HG03520 (cell line): Measurements from ENCODE around the gene RPGRIP1L.
A peak's percentile ranks its signal among the peaks of the same experiment; 100 is the strongest.

Source experiments
- ATAC-seq: cut with Tn5 transposase; IDR thresholded peaks from one replicate; pipeline ENCODE4 v1.9.1; 2021; ENCODE audit warnings: mild to moderate bottlenecking, moderate library complexity; ENCODE audit not compliant: unreplicated experiment

The RPGRIP1L gene

DNA sequence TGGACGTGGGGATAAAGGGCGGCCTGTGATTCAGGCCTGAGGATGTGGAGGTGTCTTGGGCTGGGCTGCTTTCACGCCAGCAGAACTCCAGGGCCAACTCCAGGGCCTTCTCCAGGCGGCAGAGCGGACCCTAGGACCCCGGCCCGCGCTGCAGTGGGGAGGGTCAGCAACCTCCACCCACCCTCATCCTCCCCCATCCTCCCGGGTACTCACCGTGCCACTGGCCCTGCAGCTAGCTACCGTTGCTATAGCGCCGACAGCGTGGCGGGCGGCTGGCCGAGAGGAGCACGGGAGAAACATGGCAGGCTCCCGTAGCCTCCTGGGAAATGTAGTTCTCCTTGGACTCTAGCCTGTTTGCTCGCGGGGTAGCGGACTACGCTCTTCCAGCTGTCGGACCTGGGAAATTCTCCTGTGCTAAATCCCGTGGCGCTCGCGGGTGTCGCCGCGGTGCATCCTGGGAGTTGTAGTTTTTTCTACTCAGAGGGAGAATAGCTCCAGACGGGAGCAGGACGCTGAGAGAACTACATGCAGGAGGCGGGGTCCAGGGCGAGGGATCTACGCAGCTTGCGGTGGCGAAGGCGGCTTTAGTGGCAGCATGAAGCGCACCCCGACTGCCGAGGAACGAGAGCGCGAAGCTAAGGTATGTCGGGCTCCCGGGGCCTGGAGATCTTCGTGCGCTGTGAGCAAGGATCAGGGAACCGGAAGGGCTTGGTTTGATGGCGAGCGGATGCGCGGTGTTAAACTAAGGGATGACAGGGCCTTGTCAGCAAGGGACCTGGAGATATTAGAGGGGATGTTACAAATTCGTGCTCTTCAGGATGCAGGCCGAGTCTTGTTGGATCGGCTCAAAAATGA is at the start of gene RPGRIP1L, which contains the start of gene FTO:
Gene RPGRIP1L, minus strand, starts transcription at position 270 of the 855 bp plus-strand sequence. CDS start 3,136 bp downstream, outside the sequence.
Gene FTO, plus strand, starts transcription at position 567 of the 855 bp plus-strand sequence.
- peak; percentile 98 for ATAC-seq

DNA sequence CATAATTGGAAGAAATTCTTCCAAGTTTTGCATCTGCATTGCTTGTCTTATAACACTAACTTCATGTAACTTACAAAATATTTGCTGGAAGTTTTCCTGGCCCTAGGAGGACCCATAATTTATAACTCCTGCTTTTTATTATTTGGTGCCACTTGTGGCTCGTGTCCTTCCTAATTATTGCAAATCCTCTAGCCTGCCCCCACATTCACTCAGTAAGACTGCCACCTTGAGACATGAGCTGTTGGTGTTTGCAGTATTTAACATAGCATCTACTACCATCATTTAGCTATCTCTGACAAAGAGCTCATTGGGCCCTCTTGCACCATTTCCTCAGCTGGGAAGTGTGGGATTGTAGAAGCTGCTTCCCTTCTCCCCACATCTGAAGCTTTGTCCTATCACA is 49.8 kb upstream of the RPGRIP1L start:
- ATAC-seq = no peak

DNA sequence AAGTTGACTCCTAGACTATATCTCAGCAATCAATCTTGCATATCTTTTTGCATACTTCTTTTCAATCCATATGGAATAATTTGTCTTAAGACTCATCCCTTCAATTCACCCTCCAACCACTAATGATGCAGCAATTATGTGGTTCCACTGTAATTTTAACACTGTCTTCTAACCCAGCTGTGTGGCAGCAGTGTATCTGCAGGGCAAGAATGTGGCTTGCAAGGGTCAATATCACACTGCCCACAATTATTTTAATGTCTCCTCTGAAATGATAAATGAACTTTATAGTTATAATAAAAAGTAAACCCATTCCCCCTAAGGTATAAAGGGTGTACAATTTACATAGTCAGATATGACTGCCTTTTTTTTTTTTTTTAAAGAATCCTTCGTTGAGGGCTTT is 48.9 kb upstream of the RPGRIP1L start:
- no peak for ATAC-seq

DNA sequence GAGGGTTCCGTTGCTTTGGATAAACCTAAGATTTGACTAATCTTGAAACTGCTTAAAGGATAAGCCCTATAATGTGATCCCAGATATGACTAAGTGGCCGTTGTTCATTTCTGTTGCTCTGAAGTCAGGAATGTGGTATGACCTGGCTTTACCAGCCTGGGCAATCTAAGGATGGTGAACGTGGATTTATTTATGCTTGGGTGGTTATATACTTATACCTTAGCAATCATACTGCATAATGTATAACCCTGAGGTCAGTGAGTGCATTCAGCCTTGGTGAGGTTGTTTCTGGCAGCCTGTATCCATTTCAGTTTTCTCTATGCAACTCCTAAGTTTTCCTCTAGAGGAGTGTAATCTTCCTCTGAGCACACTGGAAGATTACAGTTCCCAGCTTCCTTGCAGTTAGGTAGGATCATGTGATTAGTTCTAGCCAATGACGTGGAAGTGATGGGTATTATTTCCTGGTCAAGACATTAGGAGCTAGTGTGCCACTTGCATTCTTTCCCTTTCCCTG is 42.2 kb upstream of the RPGRIP1L start:
- ATAC-seq = no peak

DNA sequence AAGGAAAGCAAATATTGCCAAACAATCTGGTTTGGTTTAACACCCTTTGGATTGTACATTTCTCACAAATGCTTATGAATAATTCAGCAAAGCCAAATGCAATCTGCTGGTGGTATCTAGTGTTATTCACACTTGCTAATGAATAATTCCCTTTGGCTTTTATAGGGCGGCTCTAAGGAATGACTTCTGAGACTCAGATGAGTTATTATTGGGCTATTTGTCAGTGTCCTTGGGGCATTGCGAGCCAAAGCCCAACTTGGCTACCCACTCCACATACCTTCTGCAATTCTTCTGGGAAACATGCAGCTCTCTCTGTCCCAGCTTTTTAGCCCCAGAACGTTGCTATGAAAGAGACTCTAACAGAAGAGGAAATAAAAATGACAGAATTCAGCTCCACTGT is 41.4 kb upstream of the RPGRIP1L start:
- no peak for ATAC-seq

DNA sequence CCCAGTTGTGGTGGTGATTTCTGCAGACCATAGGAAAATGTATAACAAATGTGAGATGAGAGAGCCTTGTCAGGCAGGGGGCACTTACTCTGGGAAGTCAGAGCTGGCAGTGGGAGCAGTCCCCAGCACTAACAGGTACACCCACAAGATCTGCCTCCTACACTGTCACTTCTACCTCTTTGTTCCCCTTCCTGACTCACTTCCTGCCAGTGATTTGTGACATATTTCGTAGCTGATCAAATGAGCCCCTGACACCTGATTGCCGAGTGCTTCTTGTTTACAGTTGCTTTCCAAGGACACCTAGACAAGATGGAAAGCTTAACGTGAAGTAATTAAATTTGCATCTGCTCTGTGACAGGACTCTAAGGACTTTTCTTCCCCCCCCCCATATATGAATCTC is 40.8 kb upstream of the RPGRIP1L start:
- ATAC-seq = no peak

DNA sequence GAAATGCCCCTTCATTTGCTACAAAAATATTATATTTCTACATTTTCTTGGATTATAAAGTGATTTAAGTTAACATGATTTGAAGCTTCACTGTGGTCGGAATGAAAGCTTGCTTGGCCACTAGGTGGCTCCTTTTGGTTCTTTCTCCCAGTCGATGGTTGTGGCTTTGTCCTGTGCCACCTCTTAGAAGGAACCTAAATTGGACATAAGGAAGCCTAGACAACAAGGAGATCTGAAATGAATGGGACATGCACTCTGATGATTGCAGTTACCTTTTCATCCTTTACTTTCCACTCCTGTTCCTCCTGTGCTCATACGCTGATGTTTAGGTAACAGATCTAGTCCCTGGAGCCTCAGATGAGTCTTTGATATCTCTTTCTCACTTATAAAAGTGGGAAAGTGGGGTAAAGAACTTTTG is 39.5 kb upstream of the RPGRIP1L start:
- peak; percentile 50 for ATAC-seq

DNA sequence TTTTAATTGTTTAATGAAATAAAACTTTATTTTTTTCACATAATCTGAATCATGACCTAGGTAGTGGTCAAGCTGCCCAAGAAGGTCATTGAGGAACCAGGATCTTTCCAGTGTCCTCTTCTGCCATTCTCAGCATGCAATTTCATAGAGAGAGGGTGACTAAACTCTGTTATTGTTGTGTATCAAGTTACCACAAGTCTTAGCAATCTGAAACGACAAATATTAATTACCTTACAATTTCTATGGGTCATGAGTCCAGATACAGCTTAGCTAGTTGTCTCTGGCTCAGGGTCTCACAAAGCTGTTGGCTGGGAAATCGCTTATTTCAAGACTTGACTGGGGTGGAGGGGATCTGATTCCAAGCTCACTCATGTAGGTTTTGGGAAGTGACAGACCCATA is 37.9 kb upstream of the RPGRIP1L start:
- ATAC-seq = no peak

DNA sequence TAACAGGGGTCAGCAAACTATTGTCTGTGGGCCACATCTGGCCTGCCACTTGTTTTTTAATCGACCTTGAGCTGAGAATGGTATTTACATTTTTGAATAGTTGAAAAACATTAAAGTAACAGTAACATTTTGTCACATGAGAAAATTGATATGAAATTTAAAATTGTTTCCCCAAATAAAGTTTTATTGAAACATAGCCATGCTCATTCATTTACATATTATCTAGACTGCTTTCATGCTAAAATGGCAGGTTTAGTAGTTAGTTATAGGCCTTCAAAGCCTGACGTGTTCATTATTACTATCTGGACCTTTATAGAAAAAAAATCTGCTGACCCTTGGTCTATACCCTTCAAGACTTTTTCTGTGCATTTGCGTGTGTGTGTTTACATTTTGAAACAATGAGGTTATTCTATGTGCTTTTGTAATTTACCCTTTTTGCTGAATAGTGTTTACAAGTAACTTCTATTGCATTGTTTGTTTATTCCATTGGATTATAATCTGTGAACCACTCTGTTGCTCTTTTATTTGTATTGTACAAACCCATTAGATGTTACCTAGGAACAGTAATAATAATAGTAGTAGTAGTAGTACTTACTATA is 37.4 kb upstream of the RPGRIP1L start:
- no peak for ATAC-seq

DNA sequence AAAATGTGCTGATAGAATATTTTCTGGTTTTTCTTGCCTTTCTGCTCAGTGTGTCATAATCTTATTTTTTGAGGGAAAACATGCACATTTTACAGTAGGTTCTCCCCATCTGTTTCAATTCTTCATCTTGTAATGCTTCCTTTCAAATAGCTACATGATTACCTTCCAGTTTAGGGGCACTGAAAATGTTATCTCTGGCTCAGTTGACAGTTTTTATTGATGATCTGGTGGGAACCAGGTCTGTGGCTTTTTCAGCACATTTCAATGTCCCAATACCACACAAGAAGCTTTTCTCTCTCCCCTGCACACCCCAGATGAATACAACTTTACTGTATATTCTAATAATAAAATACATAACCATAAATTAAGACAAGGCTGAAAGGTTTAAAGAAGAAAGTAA is 36.8 kb upstream of the RPGRIP1L start:
- ATAC-seq = no peak

DNA sequence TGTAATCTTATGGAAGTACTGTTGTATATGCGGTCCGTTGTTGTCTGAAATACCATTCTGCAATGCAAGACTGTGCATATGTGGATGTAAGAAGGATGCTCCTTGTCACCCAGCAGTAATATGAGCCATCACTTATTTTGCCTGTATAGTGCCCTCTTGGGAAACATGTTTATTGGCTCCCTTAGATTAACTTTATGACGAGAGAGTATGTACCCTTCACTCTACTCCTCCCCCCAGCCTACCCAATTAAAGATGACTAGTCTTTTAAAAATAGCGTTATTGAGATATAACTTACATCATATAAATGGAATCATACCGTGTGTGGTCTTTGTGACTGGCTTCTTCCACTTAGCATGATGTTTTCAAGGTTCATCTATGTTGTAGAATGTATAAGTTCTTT is 33.9 kb upstream of the RPGRIP1L start:
- ATAC-seq = no peak

DNA sequence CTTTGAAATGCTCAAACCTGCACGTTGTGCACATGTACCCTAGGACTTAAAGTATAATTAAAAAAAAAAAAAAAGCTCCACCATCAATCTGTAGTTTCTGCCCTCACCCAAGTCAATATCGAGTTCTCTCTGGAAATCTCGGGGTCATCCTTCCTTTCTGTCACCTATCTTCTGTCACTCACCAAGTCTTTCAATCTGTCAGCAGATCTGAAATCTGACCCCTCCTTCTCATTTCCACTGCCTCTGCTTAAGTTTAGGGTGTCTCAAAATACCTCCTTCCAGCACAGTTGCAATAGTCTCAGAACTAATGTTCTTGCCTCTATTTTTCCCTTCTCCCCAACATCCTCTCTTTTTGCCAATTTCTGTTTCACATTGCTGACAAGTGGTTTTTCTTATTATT is 32.6 kb upstream of the RPGRIP1L start:
- no peak for ATAC-seq

DNA sequence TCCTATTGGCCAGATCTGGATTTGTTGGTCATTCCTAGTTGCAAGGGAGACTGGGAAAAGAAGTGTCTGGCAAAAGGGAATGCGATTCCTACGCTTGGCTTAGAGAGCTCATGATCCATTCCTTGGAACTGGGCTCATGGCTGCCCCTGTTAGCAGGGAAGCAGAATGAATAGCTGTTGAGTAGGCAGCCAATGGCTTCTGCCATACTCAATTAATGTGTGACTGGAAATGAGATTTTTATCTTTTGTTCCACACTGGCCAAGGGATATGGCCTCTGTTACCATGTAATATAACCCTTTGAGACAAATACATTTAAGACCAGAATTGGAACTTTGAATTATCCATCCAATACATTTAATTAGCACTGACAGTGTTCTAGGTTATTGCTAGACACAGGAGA is 31.2 kb upstream of the RPGRIP1L start:
- no peak for ATAC-seq

DNA sequence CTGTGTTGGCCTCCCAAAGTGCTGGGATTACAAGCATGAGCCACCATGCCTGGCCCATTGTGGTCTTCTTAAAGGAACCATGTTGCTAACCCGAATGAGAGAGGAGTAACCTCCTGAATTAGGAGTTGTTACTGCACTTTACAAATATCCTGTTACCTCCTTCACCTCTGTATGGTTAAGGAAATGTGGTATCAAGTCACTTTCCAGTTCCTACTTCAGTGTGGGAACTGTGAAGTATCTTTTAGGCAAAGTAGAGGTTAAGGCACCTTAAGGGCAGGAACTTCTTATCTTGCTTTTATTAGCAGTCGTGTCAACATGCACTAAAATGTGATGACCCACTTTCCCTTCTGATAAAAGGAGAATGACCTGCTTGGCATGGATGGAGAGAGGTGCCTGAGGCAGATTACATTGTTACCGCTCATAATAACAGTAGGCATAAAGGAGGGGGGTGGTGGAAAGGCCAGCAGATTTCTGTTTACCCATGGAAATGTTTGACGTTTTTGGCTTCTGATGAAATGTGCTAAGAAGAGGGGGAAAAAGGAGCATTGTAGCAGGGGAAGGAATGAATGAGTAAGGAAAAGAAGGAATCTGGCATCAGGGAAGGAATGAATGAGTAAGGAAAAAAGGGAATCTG is 28.8 kb upstream of the RPGRIP1L start:
- ATAC-seq = no peak

DNA sequence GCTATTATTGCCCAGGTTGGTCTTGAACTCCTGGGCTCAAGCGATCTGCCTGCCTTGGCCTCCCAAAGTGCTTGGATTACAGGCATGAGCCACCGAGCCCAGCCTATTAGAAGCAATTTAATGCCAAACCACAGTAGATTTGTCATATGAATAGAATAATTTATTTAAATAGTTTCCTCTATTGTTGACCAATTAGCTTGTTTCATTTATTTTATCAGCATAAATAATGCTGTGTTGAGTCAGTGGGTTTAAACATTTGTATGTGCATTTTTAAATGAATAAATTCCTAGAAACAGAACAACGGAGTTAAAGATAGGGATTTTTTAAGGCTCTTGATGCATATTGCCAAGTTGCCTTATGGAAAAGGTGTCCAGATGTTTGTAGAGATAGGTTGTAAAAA is 27.0 kb upstream of the RPGRIP1L start:
- ATAC-seq = no peak

DNA sequence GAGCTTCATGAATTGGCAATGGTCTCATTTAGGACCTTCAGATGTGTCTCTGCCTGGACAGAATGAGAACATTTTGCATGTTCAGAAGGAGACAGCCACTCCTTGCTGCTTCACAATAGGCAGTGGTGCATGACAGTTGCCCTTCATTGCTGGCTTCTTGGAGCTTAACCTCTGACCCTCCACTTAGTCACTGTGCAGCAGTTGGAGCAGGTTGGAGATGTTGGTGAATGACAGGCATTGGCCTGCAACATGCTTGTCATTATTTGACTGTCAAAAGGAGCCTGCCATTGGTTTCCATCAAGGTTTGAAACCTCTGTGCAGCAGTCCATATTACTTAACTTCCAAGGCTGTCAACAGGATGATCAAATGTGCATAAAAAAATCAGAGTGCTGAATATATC is 23.0 kb upstream of the RPGRIP1L start:
- ATAC-seq = no peak

DNA sequence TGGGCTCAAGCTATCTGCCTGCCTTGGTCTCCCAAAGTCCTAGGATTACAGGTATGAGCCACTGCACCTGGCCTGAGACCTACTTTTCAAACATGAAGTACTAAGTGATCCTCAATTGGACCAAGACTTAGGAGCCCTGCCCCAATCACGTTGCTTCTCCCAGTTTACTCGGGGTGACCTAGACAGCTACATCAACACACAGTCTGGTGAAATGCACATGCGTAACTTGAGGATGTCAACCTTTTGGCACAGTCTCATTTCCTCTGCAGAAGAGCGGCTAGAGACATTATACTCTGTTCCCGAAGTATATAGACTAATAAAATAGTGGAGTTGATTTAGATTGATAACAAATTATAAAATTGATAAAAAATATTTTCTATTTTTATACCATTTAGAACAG is 17.4 kb upstream of the RPGRIP1L start:
- ATAC-seq = no peak

DNA sequence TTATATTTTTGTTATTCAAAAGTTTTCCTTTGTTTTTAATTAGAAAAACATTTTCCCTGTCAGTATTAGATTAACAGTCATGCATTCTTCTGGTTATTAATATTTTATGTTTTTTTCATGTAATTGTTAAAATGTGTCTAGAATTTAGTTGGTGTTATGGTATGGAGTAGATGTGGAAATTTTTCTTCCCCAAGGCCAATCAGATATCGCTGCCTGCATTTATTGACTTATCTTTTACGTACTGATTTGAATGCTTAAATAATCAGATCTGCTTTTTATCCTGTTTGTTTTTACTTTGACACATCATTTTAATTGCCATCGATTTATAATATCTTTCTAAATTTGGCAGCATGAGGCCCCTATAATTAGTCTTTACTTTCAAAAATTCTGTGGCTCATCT is 13.9 kb upstream of the RPGRIP1L start:
- no peak for ATAC-seq

DNA sequence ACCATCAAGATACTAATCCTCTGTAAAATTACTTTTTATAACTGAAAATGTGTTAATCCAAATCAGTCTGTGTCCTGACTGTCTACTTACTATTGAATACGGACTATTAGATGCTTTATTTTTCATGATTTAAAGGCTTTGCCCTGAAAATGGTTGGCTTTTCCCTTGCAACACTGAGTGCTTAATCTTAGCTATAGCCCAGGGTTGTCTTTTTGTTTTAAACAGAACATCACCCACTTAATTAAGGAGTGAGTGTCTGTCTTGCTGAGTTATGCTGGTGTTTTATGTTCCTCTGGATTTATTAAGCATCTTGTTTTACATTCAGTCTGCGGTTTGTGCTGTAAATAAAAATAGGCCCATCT is 11.3 kb upstream of the RPGRIP1L start:
- no peak for ATAC-seq

DNA sequence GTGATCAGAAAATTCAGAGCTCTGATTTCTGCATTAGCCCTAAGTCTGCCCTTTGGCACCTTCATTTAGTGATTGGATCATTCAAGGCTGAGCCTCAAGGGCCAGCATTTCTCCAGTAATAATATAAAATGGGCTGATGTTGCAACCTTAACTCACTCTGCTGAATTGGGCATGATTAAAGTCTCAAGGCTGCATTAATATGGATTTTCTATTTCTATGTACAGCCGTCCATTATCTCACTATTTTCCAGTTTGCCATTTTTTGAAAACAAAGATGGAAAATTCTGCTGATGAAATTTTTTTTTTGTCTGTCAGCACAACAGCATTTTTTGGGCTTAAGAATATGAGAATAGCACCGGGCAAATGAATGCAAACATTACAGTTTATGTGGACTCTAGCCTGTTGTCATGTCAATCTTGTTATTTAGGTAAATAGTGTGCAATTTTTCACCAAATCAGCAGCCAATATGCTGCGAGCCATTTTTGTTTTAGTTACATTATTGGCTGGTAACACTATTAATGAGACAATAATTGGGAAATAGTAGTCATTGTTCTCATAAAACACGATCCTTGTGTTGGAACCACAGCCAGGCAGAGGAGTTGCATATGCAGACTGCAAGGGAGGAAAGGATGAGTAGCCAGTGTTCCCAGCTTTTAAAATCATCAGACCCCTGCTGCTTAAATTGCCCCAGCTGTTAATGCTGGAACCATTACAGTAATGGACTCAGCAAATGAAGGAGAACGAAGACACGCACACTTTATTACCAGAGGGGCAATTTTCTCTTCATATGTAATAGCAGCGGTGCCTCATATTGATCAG is 10.8 kb upstream of the RPGRIP1L start:
- no peak for ATAC-seq
